Hepatocyte (in vitro differentiated cells): ENCODE measurements around the gene ICE2.

Experiments used
- CTCF ChIP-seq: fragments of 200-600 bp; sonication (generic); IDR thresholded peaks from 2 replicates; pipeline ENCODE4 v1.5.1; 2016; ENCODE audit warnings: antibody characterized with exemption, mild to moderate bottlenecking; ENCODE audit not compliant: poor library complexity
- EZH2 ChIP-seq: fragments of 200-600 bp; sonication (generic); IDR thresholded peaks from 2 replicates; pipeline ENCODE4 v1.6.1; 2016; ENCODE audit warnings: antibody characterized with exemption, mild to moderate bottlenecking, borderline replicate concordance
- EZH2phosphoT487 ChIP-seq: fragments of 200-600 bp; sonication (generic); IDR thresholded peaks from one replicate; pipeline ENCODE4 v1.6.1; 2018; ENCODE audit warnings: antibody characterized with exemption, mild to moderate bottlenecking, low read depth, moderate library complexity; ENCODE audit not compliant: unreplicated experiment, severe bottlenecking

GRCh38 chr15:60421544-60421943 is 57.4 kb downstream of the ICE2 start:
- no peak for TF ChIP-seq CTCF
- no peak for TF ChIP-seq EZH2
- no peak for TF ChIP-seq EZH2phosphoT487
